HG03280 (cell line): Measurements from ENCODE around the gene FUT4.

Experiments used
- ATAC-seq: cut with Tn5 transposase; IDR thresholded peaks from one replicate; pipeline ENCODE4 v1.9.1; 2021; ENCODE audit warnings: mild to moderate bottlenecking, moderate library complexity; ENCODE audit not compliant: unreplicated experiment

FUT4 gene

GRCh38 chr11:94597896-94598295, 54.2 kb downstream of the FUT4 start:
- no peak for ATAC-seq
